GM21723 (cell line): ENCODE results near the gene TST.

Experiments
- ATAC-seq: cut with Tn5 transposase; IDR thresholded peaks from one replicate; pipeline ENCODE4 v1.9.1; 2021; ENCODE audit warnings: mild to moderate bottlenecking, moderate library complexity; ENCODE audit not compliant: unreplicated experiment

Gene TST

DNA sequence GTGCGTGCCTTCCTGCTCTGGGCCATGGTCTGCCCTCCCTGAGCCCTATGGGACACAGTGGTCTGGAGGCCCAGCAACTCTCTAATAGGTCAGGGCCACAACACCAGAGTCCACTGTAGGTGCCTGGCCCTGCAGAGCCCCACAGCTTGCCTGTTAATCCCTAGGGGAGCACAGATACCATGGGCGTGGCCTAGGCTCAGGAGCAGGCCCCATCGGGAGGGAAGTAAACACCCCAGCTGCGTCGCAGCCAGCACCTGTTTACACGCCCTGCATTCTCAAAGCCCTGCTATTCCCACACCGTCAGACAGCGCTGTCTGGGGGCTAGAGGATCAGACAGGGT, 34.8 kb upstream of the TST start:
- ATAC-seq = no peak

DNA sequence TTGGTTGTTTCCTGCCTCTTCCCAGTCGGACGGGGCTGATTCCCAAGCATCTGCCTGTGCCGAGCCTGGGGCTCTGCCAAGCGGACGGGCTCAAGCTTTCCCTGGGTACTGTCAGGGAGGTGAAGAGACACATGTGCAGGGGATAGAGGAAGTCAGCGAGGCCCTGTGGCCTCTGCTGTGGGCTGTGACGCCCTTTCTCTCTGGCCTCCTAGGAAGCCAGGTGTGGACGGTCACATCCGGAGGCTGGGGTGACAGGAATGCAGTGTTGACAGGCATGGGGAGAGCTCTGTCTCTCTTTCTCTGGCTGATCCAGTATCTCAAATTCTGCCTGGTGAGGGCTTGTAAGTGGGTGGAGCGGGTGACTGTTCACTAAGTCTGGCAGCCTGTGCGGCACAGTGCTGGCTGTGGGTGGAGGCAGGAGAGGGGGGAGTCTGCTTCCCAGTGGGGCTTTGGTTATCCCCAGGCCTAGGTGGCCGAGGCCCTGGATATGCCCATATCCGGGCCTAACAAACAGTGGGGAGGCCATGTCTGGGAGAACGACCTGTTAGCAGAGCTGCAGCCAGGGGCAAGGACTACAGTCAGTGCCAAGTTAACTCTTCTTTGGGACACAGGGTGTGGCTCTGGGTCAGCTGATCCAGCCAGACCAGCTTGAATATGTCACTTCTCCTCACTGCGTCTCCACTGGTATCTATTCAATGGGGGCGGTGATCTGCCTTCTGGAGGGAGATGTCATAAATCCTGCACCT, 34.2 kb upstream of the TST start:
- ATAC-seq = no peak

DNA sequence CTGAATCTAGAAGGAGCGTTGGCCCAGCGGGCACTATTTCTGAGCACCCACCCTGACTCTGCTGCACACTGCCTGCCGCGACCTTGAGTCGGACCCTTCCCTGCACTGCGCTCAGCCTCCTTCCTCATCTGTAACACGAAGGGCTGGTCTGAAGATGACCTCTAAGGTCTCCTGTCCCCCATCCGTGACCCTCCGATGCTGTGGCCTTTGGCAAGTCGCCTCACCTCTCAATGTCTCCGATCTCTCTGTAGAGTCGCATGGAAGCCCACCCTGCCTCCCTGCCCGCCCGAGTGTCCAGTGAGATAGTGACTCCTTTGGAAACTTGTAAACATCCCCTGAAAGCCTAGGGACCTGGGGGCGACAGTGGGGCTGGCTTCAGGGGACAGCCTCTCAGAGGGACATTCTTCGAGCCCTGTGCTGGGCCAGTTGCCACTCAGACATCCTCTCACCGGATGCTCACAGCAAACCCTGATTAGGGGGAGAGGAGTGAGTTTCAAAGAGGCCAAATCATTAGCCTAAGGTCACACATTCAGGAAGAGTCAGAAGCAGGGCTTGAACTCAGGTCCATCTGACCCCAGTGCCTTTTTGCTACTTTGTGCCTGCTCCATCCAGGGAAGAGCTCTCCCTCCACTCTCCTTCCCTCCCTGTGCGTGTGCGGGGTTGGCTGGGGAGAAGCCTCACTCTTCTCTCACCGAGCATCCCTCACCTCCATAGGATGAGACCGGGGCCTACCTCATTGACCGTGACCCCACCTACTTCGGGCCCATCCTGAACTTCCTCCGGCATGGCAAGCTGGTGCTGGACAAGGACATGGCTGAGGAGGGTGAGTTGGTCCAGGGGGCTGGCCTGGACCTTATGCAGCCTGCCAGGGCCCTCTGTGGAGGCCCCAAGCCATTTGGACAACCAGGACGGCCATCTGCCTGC, 33.4 kb upstream of the TST start:
- ATAC-seq = no peak

DNA sequence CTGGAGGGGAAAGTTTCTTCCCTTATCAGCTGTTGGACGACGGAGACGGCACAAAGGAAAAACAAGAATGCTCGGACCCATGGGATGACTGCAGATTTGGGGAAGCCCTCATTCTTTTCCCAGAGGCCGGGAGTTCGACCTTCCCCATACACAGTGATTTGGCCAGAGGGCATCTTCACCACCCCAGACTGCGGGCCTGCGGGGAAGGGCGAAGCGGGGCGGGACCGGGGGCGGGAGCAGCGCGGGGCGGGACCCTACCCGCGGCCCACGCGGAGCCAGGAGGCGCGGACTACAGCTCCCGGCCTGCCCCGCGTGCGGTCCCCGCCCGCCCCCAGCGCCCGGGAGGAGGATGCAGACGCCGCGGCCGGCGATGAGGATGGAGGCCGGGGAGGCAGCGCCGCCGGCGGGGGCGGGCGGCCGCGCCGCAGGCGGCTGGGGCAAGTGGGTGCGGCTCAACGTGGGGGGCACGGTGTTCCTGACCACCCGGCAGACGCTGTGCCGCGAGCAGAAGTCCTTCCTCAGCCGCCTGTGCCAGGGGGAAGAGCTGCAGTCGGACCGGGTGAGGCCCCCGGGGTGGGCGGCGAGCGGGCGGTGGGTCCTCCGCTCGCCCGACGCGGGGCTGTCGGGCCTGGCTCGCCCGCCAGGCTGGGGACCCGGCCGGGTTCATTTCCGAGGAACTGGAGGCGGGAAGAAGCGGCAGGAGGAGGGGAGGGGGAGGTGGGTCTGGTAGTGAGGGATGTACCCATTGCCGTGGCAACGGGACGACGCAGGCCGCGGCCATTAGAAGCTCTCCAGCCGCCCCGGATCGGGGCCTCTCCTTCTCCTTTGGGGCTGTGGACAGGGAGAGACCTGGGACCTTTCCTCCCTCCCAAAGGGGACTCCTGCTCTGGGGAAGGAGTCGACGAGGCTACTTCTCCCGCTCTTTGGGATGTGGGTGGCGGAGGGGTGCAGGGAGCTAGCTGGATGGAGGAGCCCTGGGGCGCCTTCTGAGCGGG, 32.4 kb upstream of the TST start, which contains the start of gene KCTD17:
TSS of gene KCTD17 (plus strand) at position 352 of the 995 bp plus-strand sequence. CDS start at position 371, 19 bp downstream.
- no peak for ATAC-seq

DNA sequence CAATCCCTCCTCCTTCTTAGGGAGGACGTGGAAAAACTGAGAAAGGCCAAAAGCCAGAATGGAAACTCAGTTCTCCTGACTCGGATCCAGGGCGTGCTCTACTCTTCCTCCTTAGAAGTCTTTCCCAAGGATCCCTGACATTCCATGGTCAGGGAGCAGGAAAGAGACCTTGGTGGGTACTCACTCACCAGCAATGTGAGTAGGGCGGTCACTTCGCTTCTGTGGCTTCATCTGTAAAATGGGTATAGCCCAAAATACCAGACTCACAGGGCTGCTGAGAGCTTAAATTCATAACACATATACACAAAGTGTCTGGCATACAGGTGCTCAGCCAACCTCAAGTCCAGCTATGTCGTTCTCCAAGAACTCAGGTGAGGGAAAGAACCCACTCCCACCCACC, 31.7 kb upstream of the TST start:
- no peak for ATAC-seq

DNA sequence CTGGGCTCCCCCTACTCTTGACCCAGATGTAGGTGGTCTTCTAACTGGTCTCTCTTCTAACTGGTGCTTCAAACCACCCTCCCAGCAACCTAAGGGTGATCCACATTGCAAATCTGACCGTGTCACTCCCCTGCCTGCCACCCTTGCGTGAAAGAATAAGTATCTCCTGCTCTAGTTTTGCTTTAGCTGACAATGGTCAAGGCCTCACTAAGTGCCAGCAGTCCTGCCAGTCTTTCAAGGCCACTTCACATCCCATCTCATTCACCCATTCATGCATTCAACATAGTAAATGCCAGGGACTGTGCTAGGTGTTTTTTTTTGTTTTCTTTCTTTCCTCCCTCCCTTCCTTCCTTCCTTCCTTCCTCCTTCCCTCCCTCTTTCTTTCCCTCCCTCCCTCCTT, 30.0 kb upstream of the TST start:
- no peak for ATAC-seq

DNA sequence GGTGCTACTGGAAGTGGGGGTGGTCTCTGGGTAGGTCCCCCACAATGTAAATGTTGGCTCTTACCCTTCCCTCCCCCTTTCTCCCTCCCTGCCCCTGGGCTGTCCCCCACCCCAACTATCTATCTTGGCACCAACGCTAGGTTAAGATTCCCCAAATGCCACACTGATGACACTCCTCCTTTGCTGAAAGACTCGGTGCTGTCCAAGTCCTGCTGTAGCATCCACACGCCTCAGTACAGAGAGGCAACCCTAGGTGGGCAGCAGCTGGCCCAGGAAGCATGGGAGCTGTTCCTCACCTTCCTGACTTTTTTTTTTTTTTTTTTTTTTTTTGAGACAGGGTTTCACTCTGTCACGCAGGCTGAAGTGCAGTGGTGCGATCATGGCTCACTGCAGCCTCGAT, 28.9 kb upstream of the TST start:
- ATAC-seq = no peak

DNA sequence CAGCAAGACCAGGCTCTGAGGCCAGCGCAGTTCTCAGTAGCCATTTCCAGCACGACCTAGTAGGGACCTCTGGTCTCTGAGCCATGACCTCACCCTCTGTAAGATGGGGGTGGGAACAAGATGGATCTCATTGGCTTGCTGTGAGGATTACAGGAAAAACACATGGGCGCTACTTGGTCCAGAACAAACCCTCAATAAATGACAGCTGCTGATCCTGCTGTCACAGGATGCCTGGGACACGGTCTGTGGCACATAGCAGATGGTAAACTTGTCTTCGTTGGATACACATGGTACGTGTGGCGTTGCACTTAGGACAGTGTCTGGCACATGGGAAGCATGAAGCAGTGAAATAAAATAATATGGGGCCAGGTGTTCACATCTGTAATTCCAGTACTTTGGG, 27.8 kb upstream of the TST start:
- no peak for ATAC-seq

DNA sequence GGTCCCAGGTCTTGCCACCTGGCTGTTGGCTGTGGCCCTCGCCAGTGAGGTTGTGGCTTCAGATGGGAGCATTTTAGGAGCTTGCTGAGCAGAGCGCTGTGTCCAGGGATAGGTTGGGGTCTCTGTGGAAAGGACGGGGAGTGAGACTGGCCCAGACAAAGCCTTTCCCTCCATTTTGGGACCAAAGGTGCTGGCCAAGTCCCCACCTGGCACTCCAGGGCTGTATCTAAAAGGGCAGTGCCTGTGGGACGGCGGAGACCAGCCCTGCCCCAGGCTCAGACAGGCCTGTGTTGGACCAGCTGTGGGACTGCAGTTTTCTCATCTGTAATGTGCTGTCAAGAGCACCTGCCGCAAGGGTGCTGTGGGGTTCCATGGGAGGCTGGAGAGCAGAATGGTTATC, 27.3 kb upstream of the TST start:
- no peak for ATAC-seq

DNA sequence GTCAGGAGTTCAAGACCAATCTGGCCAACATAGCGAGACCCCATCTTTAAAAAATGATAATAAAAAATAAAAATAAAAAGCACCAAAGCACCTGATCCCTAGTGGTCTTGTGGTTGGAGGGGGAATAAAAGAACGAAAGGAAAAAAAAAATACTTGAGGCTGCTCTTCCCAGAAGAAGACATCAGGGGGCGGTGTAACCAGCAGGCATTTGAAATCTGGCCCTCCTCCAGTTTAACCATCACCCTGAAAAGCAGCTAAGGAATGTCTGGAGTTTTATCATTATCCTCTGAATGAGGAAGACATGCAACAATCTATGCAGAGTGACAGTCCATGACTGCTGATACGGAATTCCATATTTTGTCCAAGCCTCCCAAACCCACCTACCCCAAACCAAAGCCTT, 26.7 kb upstream of the TST start:
- ATAC-seq = no peak

DNA sequence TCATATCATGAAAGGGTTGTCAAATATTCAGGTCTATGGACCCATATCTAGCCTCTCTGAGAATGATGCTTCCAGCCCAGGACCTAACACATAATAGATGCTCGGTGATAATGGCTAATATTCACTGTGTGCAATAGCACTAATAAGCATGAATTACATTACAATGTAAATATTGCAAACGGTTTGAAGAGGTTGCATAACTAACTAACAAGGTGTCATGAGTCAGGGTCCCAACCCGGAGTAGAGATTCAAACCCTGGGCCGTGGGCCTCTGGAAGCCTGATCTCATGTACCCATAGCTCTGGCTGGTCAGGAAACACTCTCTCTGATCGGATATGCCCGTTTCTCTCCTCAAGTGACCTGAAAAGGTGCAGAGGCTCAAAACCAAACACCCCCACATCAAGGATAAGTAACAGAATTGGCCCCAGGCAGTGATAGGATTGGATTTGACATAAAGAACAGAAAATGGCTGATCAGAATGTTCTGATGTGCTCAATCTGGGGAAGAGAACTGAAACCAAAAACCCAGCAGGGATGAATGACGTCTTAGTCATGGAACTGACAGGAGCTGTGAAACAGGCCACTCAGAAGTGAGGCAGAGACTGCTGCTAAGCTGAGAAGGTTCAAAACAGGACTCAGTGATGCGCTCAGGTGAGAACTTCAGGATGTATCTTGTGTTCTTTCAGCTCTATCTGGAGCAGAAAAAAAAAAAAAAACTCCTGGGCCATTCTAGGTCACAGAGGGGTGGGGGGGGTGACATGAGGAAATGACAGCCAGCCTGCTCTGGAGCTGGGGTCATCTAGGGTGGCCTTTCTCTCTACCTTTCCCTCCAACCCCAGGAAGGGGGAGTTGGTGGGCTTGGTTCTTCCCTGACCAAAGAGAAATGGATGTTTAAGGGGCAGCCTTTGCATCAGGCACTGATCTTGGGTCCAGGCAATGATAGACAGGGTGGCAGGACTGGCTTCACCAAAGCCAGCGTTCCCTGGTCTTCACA, 25.7 kb upstream of the TST start:
- no peak for ATAC-seq

DNA sequence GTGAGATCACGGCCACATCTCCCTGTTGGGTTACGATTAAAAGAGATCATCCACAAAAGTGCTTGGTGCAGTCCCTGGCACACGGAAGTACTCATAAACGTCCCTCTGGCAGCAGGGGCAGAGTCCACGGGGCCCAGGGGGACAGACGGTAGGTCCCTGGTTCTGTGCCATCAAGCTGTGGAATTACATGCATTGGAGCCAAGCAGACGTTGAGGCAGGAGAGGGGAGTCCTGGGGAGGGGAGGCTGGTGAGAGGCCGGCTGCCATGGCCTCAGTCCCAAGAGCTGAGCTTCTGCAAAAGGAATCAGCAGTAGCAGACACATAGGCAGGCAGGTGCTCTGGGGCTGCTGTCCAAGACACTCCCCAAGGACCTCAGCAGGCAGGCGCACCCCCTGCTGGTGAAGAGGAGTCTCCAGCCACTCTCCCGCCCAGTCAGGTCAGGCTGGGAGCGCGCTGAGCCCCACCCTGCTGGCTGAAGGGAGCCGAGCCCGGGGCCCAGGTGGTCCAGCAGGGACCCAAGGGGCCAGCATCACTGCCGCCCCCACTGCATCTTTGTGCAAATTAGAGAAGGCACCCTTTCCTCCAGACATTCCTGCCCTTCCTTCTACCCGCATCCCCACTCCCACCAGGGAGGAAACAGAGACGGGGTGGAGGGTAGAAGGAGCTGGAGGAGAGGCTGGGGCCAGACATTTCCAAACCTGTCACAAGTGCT, 24.7 kb upstream of the TST start:
- no peak for ATAC-seq

DNA sequence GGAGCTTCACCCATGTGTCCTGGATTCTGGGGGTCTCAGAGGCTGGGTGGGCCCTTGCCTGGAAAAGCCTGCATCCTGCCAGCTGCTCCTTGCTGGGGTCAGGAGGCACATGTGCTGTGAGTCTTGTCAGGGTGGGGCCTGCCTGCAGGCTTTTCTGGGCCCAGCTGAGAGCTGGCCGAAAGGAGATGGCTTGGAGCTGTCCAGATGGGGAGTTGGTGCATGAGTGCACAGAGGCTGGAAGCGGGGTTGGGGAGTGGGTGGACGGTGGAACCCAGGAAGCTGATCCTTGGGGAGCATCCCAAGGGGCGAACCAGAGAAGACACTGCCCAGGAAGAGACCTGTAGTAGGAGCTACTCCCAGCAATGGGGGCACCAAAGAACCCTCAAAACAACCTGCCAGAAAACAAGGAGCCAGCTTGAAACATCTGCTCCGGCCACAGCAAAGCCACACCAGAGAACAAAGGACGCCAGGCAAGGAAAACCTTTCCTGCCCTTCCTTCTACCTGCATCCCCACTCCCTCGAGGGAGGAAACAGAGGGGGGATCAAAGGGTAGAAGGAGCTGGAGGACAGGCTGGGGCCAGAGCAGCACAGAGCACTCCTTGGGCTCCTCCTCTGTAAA, 24.1 kb upstream of the TST start:
- ATAC-seq = no peak

DNA sequence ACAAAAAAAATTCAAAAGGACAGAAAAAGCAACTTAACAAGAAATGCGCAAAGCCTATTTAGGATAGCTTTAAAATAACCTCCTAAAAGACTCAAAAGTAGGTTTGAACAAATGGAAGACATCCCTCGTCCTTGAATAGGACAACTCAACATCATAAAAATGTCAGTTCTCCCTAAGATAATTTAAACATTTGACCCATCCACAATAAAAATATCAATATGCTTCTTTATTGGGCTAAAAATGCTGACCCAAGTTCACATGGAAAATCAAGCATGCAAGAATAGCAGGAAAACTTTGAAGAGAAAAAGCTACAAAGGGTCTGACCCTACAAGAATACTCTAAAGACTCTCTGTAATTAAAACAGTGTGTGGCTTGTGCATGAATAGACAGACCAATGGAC, 20.2 kb upstream of the TST start:
- ATAC-seq = no peak

DNA sequence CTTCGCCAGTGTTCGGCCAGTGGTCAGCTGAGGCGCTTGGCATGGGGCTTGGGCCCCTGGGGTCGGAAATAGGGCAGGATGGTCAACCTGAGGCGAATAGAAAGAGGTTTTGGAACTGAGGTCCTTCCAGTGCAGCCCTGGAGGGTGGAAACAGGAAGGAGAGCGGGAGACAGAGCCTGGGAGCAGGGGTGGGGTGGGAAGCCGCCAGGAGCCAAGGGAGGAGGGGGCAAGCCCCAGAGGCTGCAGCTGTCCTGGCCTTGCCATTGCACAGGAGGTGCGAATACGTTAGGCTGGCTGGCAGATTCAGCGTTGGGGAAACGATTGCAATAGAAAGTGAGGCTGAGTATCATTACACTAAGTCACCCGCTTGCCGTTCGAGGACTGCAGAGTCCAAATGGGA, 18.4 kb upstream of the TST start:
- no peak for ATAC-seq

DNA sequence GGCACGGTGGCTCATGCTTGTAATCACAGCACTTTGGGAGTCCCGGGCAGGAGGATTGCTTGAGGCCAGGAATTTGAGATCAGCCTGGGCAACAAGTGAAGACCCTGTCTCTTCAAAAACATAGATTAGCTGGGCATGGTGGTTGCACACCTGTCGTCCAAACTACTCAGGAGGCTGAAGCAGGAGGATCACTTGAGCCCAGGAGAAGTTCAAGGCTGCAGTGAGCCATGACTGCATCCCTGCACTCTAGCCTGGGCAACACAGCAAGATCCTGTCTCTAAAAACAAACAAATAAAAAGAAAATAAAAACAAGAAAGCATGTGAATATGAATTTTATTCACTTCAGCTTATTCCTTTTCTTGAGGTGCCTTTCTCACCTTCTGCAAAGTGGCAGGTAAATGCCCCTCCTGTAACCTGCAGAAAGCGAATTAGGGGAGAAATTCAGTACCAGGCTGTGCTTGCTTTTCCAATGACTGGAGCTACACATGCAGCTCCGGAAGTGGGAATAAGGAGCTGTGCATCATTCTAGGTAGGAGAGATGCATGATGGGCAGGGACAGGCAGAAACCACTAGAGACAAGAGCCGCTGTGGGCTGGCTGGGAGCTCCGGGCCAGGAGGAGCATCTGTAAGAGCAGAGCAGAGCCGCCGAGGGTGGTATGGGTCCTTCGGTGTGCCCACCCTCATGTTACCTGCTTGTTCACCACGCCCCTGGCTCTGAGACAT, 17.6 kb upstream of the TST start:
- no peak for ATAC-seq

DNA sequence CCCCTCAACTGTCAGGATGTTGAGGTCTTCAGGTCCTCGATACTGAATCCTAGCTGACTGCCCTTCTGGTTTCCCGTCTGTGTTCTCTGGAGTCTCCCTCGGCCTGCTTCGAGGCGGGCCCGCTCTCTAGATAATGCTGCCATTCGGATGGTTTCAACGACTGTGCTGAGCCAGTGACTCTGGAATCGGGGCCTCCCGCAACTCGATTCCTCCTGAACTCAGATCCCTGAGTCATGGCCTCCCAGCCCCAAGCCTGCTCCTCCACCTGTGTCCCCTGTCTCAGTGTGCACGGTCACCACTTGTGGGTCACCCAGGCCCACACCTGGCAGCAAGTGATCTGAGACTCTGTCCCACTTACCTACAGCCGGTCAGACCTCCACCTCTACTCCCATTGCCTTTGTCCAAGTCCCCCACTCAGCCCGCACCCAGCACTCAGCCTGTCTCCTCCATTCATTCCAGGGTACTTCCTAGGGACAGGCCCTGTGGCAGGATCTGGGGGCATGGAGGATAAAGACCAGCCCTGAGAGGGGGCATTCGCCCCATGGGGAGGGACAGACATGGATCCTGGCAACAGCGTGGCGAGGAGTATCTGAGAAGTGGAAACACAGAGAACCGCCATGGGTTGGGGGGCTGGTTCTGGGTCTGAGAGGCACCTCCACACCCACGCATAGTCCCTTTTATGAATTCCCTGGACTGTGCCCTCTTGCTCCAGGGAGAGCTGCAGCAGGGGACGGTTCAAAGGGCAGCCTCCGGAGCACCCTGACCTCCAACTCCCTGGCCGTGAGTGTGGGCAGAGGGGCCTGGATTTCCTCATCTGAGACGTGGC, 14.6 kb upstream of the TST start:
- ATAC-seq = no peak
